GM12878 (cell line): Measurements from ENCODE around the gene UFL1. TPM values are rescaled to one million over a fixed set of nuclear protein-coding genes. Genes with fewer than 3 reads are reported as not detected.

Source experiments
- ATAC-seq: fragments of 200-7000 bp; cut with Tn5 transposase; 3 replicates; pipeline ENCODE4 v1.9.1; 2020; ENCODE audit warnings: mild to moderate bottlenecking, moderate library complexity
- BruUV-seq: library from RNA; stranded (reverse); fragments of 400-500 nt; replicated peaks from 2 replicates; lab custom pipeline; 2021; lab: Mats Ljungman, UMichigan
- CTCF ChIA-PET: fragments of 300-600 bp; sonication (Branson Sonifier 250); formaldehyde crosslinking; extraction: SDS; loops from one replicate; lab custom pipeline; 2021; ENCODE audit warnings: inconsistent platforms; lab: Yijun Ruan, JAX
- POLR2A ChIA-PET: fragments of 350-600 bp; formaldehyde crosslinking; extraction: SDS; loops from one replicate; lab custom pipeline; 2021; ENCODE audit warnings: inconsistent platforms; lab: Charles Lee
- RAD21 ChIA-PET: fragments of 300-600 bp; sonication (Branson Sonifier 250); formaldehyde crosslinking; loops from one replicate; lab custom pipeline; 2023; ENCODE audit warnings: antibody characterized with exemption; ENCODE audit not compliant: unreplicated experiment; lab: Charles Lee
- SMC1A ChIA-PET: fragments of 300-600 bp; sonication (Branson Sonifier 250); formaldehyde crosslinking; loops from one replicate; lab custom pipeline; 2023; ENCODE audit not compliant: unreplicated experiment, uncharacterized antibody; lab: Charles Lee
- DNase-seq: peaks from one replicate; pipeline ENCODE4 v3.0.0-alpha.2; 2011; ENCODE audit warnings: low read depth, low spot score
- FAIRE-seq: peaks from 3 replicates; lab custom pipeline; 2011; peaks lifted over from hg19 to GRCh38; lab: Jason Lieb, UNC
- H2AFZ ChIP-seq: 2 replicates; pipeline ENCODE4 v1.6.0; 2011; ENCODE audit warnings: low read depth, low read length, control low read depth; ENCODE audit not compliant: control insufficient read depth
- H3K27ac ChIP-seq: 2 replicates; pipeline ENCODE4 v1.5.1; 2011; ENCODE audit warnings: control low read depth; ENCODE audit not compliant: control insufficient read depth, insufficient read depth
- H3K27me3 ChIP-seq, 2 experiments: replicated peaks in 1 of 2; 2 replicates each; pipeline versions ENCODE4 v1.6.0 to v1.6.1; 2011; ENCODE audit warnings: low read length in 1 of 2; ENCODE audit not compliant: control insufficient read depth in 2 of 2, insufficient read depth in 2 of 2
- H3K36me3 ChIP-seq, 2 experiments: 2 replicates each; pipeline ENCODE4 v1.5.1; 2011; ENCODE audit warnings: low read length in 1 of 2; ENCODE audit not compliant: control insufficient read depth in 2 of 2, insufficient read depth in 2 of 2
- H3K4me1 ChIP-seq: 2 replicates; pipeline ENCODE4 v1.6.1; 2011; ENCODE audit warnings: mild to moderate bottlenecking, low read length, moderate library complexity, mixed read lengths; ENCODE audit not compliant: control insufficient read depth, insufficient read depth
- H3K4me2 ChIP-seq: 2 replicates; pipeline ENCODE4 v1.6.0; 2011; ENCODE audit warnings: control low read depth; ENCODE audit not compliant: control insufficient read depth, insufficient read depth
- H3K4me3 ChIP-seq: fragments of 200-600 bp; sonication (generic); 2 replicates; pipeline ENCODE4 v1.5.1; 2016
- H3K79me2 ChIP-seq: 2 replicates; pipeline ENCODE4 v1.6.0; 2011; ENCODE audit warnings: low read length; ENCODE audit not compliant: control insufficient read depth, insufficient read depth
- H3K9ac ChIP-seq: 2 replicates; pipeline ENCODE4 v1.8.0; 2011; ENCODE audit warnings: low read length, control low read depth, mixed read lengths; ENCODE audit not compliant: control insufficient read depth, insufficient read depth
- H3K9me3 ChIP-seq: replicated peaks from 3 replicates; pipeline ENCODE4 v1.5.1; 2011; ENCODE audit warnings: mild to moderate bottlenecking, low read length; ENCODE audit not compliant: control insufficient read depth, insufficient read depth
- H4K20me1 ChIP-seq: 2 replicates; pipeline ENCODE4 v1.6.0; 2011; ENCODE audit not compliant: control insufficient read depth, insufficient read depth
- CHD4 ChIP-seq: fragments of 200-600 bp; sonication (generic); IDR thresholded peaks from 2 replicates; pipeline ENCODE4 v1.6.1; 2016; ENCODE audit warnings: mild to moderate bottlenecking
- CREB1 ChIP-seq: IDR thresholded peaks from 2 replicates; pipeline ENCODE4 v1.6.1; 2012; ENCODE audit warnings: low read depth, mild to moderate bottlenecking, inconsistent platforms
- HDGF ChIP-seq: fragments of 450-650 bp; IDR thresholded peaks from 2 replicates; pipeline ENCODE4 v1.6.1; 2016; ENCODE audit warnings: antibody characterized with exemption
- IKZF1 ChIP-seq: fragments of 450-650 bp; conservative IDR thresholded peaks from 2 replicates; pipeline ENCODE4 v1.6.1; 2017; ENCODE audit warnings: antibody characterized with exemption, mild to moderate bottlenecking
- MEF2B ChIP-seq: fragments of 450-650 bp; IDR thresholded peaks from 2 replicates; pipeline ENCODE4 v1.6.1; 2018; ENCODE audit warnings: mild to moderate bottlenecking, moderate library complexity; ENCODE audit not compliant: partially characterized antibody, poor library complexity, severe bottlenecking
- RBBP5 ChIP-seq: fragments of 200-600 bp; sonication (generic); conservative IDR thresholded peaks from 2 replicates; pipeline ENCODE4 v1.6.1; 2016
- SMAD5 ChIP-seq: IDR thresholded peaks from 2 replicates; pipeline ENCODE4 v1.6.1; 2016; ENCODE audit warnings: antibody characterized with exemption, low read depth
- USF2 ChIP-seq: IDR thresholded peaks from 2 replicates; pipeline ENCODE4 v1.6.1; 2011; ENCODE audit warnings: low read depth, low read length, improper control_type of control experiment, borderline replicate concordance
- ZBTB40 ChIP-seq: fragments of 450-650 bp; IDR thresholded peaks from 2 replicates; pipeline ENCODE4 v1.6.1; 2016; ENCODE audit warnings: mild to moderate bottlenecking, moderate library complexity, borderline replicate concordance
- ZNF274 ChIP-seq: IDR thresholded peaks from one replicate; pipeline ENCODE4 v1.8.0; 2011; ENCODE audit not compliant: insufficient read length, insufficient read depth
- WGBS: methylation state at CpG from one replicate; pipeline ENCODE4 v1.1.6; 2016; ENCODE audit warnings: low lambda C conversion rate; ENCODE audit not compliant: insufficient replicate concordance, insufficient coverage; ENCODE audit errors: missing lambda C conversion rate; 5-methylcytosine and 5-hydroxymethylcytosine counted together
- in situ Hi-C: fragments of 300-500 bp; cut with MboI; formaldehyde crosslinking; loops from 9 replicates; pipeline ENCODE4 v1.14.3; 2018; ENCODE audit warnings: mixed read lengths
- intact Hi-C: fragments of 100-400 bp; cut with micrococcal nuclease; formaldehyde crosslinking; loops from one replicate; pipeline ENCODE4 v1.14.2; 2022; ENCODE audit not compliant: unreplicated experiment
- polyA plus RNA-seq, 11 experiments: library from polyadenylated mRNA; depleted of rRNA in 4 of 11; unstranded in 6 of 11; stranded (reverse) in 5 of 11; fragments of >200 nt; fragmentation: Nextera tagmentation in 4 of 11; fragmentation: Illumina TruSeq in 1 of 11; extraction: Ambion mirVana in 4 of 11; extraction: Trizol in 1 of 11; gene quantifications; 1 replicate in 1 of 11; 2 replicates in 10 of 11; pipeline versions ENCODE4 v1.2.1 to v1.2.3, GENCODE V29; 2011 to 2016; ENCODE audit warnings: inconsistent platforms in 2 of 11, missing spikeins in 2 of 11, low read depth in 1 of 11
- total RNA-seq, 4 experiments: library from RNA; depleted of rRNA in 3 of 4; stranded (reverse); fragments of >200 nt in 3 of 4; fragmentation: Illumina TruSeq in 1 of 4; extraction: Trizol in 1 of 4; gene quantifications; 2 replicates each; pipeline versions ENCODE4 v1.2.1 to v1.2.3, GENCODE V29; 2013 to 2021

UFL1 gene
- total and polyA plus RNA-seq, 10 of the 15 experiments (the other 5 are each of a cell fraction or from before 2014, with no cell fraction given) = 13.8 to 29.3 (median 24.4) TPM

GRCh38 chr6:96502915-96503314, 18.7 kb upstream of the UFL1 start (continued):
- TF ChIP-seq ZBTB40 (no peak), RBBP5 (no peak), SMAD5 (no peak)

- DNase-seq (no peak), FAIRE-seq (no peak), ATAC-seq (no peak)
- 89% methylated on average over 2 of the region's 2 CpGs for WGBS
- in situ Hi-C loops (no loop called here), intact Hi-C loops (no loop called here)
- no peak overlapping the region for H2AFZ ChIP-seq
- no peaks in the 10 kb centered on the region for H3K27me3 ChIP-seq
- ChIA-PET SMC1A (no interaction called here), CTCF (no interaction called here), RAD21 (no interaction called here), POLR2A (no interaction called here)
- no peaks in the 10 kb centered on the region for H3K4me1 ChIP-seq
- no peak overlapping the region for H3K4me3 ChIP-seq
- TF ChIP-seq USF2 (no peak), CHD4 (no peak), MEF2B (no peak), CREB1 (no peak), ZNF274 (no peak), IKZF1 (no peak), HDGF (no peak)
- no peaks in the 10 kb centered on the region for H3K79me2 ChIP-seq
- H3K9ac ChIP-seq = no peak overlapping the region
- H4K20me1 ChIP-seq = no peaks in the 10 kb centered on the region
- H3K36me3 ChIP-seq = no peaks in the 10 kb centered on the region
- H3K9me3 ChIP-seq = no peaks in the 10 kb centered on the region; the same call in 2 of the 3 replicates
- no TSS peak for BruUV-seq
- no peak overlapping the region for H3K27ac ChIP-seq
- no peak overlapping the region for H3K4me2 ChIP-seq
Measured at GRCh38 chr6:96505363-96505762, 16.2 kb upstream of the UFL1 start.
